Parathyroid adenoma (tissue), 2 donors: ENCODE results near the gene GLI3.

Source experiments
- H2AFZ ChIP-seq: fragments of 300-600 bp; sonication (generic); one replicate; pipeline ENCODE4 v1.7.0; 2017; ENCODE audit warnings: antibody characterized with exemption, mild to moderate bottlenecking
- H3K27ac ChIP-seq: fragments of 300-600 bp; sonication (generic); one replicate; pipeline ENCODE4 v1.7.0; 2017
- H3K27me3 ChIP-seq: fragments of 300-600 bp; sonication (generic); one replicate; pipeline ENCODE4 v1.7.0; 2017; ENCODE audit warnings: low read length; ENCODE audit not compliant: control insufficient read depth, insufficient read depth
- H3K36me3 ChIP-seq: fragments of 300-600 bp; sonication (generic); one replicate; pipeline ENCODE4 v1.7.0; 2017; ENCODE audit warnings: low read length; ENCODE audit not compliant: control insufficient read depth, insufficient read depth
- H3K4me1 ChIP-seq: fragments of 300-600 bp; sonication (generic); one replicate; pipeline ENCODE4 v1.7.0; 2017; ENCODE audit warnings: control low read depth
- H3K4me2 ChIP-seq: fragments of 300-600 bp; sonication (generic); one replicate; pipeline ENCODE4 v1.7.0; 2017; ENCODE audit warnings: low read length
- H3K4me3 ChIP-seq: fragments of 300-600 bp; sonication (generic); one replicate; pipeline ENCODE4 v1.7.0; 2017; ENCODE audit warnings: low read depth, low read length
- H3K79me2 ChIP-seq: fragments of 300-600 bp; sonication (generic); one replicate; pipeline ENCODE4 v1.7.0; 2017; ENCODE audit warnings: control low read depth
- H3K9ac ChIP-seq: fragments of 300-600 bp; sonication (generic); one replicate; pipeline ENCODE4 v1.7.0; 2017; ENCODE audit warnings: mild to moderate bottlenecking
- H3K9me3 ChIP-seq: fragments of 300-600 bp; sonication (generic); one replicate; pipeline ENCODE4 v1.7.0; 2017; ENCODE audit warnings: low read length; ENCODE audit not compliant: control insufficient read depth
- CTCF ChIP-seq: fragments of 300-600 bp; sonication (generic); IDR thresholded peaks from one replicate; pipeline ENCODE4 v1.7.0; 2017; ENCODE audit warnings: antibody characterized with exemption, mild to moderate bottlenecking
- donor health status: primary hyperparathyroidism.

GLI3 gene

GRCh38 chr7:42137431-42137830 is 99.6 kb downstream of the GLI3 start:
- no peaks in the 10 kb centered on the region for H3K27me3 ChIP-seq
- H3K4me2 ChIP-seq = no peak overlapping the region
- no peak for TF ChIP-seq CTCF
- no peaks in the 10 kb centered on the region for H3K36me3 ChIP-seq
- no peak overlapping the region for H3K4me3 ChIP-seq
- no peaks in the 10 kb centered on the region for H3K4me1 ChIP-seq
- H3K9me3 ChIP-seq = no peaks in the 10 kb centered on the region
- H3K9ac ChIP-seq = no peak overlapping the region
- no peak overlapping the region for H3K27ac ChIP-seq
- no peak overlapping the region for H2AFZ ChIP-seq
- H3K79me2 ChIP-seq = no peaks in the 10 kb centered on the region

- Histone ChIP-seq H3K27me3 (no peaks in the 10 kb centered on the region), H3K79me2 (no peaks in the 10 kb centered on the region), H3K4me3 (no peak overlapping the region), H3K4me1 (no peaks in the 10 kb centered on the region), H3K9ac (no peak overlapping the region), H2AFZ (no peak overlapping the region), H3K4me2 (no peak overlapping the region), H3K9me3 (no peaks in the 10 kb centered on the region), H3K36me3 (no peaks in the 10 kb centered on the region), H3K27ac (no peak overlapping the region)
- no peak for TF ChIP-seq CTCF
These were observed 101.3 kb downstream of the GLI3 start for GRCh38 chr7:42135728-42136127.

- no peak overlapping the region for H3K27ac ChIP-seq
- H3K9me3 ChIP-seq = no peaks in the 10 kb centered on the region
- no peak overlapping the region for H3K4me3 ChIP-seq
- no peak overlapping the region for H3K9ac ChIP-seq
- H3K79me2 ChIP-seq = no peaks in the 10 kb centered on the region
- no peaks in the 10 kb centered on the region for H3K36me3 ChIP-seq
- H3K4me2 ChIP-seq = no peak overlapping the region
- H2AFZ ChIP-seq = no peak overlapping the region
- TF ChIP-seq CTCF = no peak
- H3K27me3 ChIP-seq = no peaks in the 10 kb centered on the region
- H3K4me1 ChIP-seq = no peaks in the 10 kb centered on the region
These were observed 102.6 kb downstream of the GLI3 start for GRCh38 chr7:42134276-42134876.

GRCh38 chr7:42133321-42133720 is 103.7 kb downstream of the GLI3 start:
- H3K9ac ChIP-seq = no peak overlapping the region
- no peak overlapping the region for H3K4me2 ChIP-seq
- no peak overlapping the region for H3K4me3 ChIP-seq
- no peaks in the 10 kb centered on the region for H3K4me1 ChIP-seq
- no peaks in the 10 kb centered on the region for H3K27me3 ChIP-seq
- TF ChIP-seq CTCF = no peak
- no peak overlapping the region for H2AFZ ChIP-seq
- no peaks in the 10 kb centered on the region for H3K79me2 ChIP-seq
- no peak overlapping the region for H3K27ac ChIP-seq
- no peaks in the 10 kb centered on the region for H3K36me3 ChIP-seq
- no peaks in the 10 kb centered on the region for H3K9me3 ChIP-seq

- H3K79me2 ChIP-seq = no peaks in the 10 kb centered on the region
- no peak for TF ChIP-seq CTCF
- H3K4me3 ChIP-seq = no peak overlapping the region
- H3K27me3 ChIP-seq = no peaks in the 10 kb centered on the region
- no peak overlapping the region for H3K27ac ChIP-seq
- no peak overlapping the region for H2AFZ ChIP-seq
- no peaks in the 10 kb centered on the region for H3K4me1 ChIP-seq
- no peak overlapping the region for H3K4me2 ChIP-seq
- no peak overlapping the region for H3K9ac ChIP-seq
- no peaks in the 10 kb centered on the region for H3K36me3 ChIP-seq
- H3K9me3 ChIP-seq = no peaks in the 10 kb centered on the region
These were observed 108.3 kb downstream of the GLI3 start for GRCh38 chr7:42128703-42129102.
